Stomach (tissue), 9 donors: ENCODE measurements around the gene KCNT1. TPM values are rescaled to one million over a fixed set of nuclear protein-coding genes. Genes with fewer than 3 reads are reported as not detected.

ENCODE experiments used
- DNase-seq, 2 donors: peaks; one replicate each; pipeline versions ENCODE4 v3.0.0 to v3.0.0-alpha.2; 2013 to 2019
- H3K27ac ChIP-seq, 5 donors: fragments of 200-600 bp in 4 of 5; sonication (generic) in 4 of 5; one replicate each; pipeline ENCODE4 v1.5.1; 2013 to 2019; ENCODE audit warnings: mild to moderate bottlenecking in 1 of 5, moderate library complexity in 1 of 5
- H3K27me3 ChIP-seq, 3 donors: fragments of 200-600 bp; sonication (generic); one replicate each; pipeline ENCODE4 v1.5.1; 2017 to 2019; ENCODE audit warnings: mixed run types in 1 of 3
- H3K36me3 ChIP-seq, 4 donors: fragments of 200-600 bp; sonication (generic); 1 replicate in 3 of 4; 2 replicates in 1 of 4; pipeline ENCODE4 v1.5.1; 2016 to 2019
- H3K4me1 ChIP-seq, 4 donors: fragments of 200-600 bp; sonication (generic); one replicate each; pipeline ENCODE4 v1.5.1; 2016 to 2019
- H3K4me3 ChIP-seq, 4 donors: fragments of 200-600 bp; sonication (generic) in 3 of 4; one replicate each; pipeline ENCODE4 v1.5.1; 2016 to 2019; ENCODE audit warnings: mild to moderate bottlenecking in 1 of 4
- H3K9me3 ChIP-seq, 4 donors: fragments of 200-600 bp; sonication (generic); one replicate each; pipeline ENCODE4 v1.5.1; 2016 to 2019
- EP300 ChIP-seq: sonication (generic); formaldehyde crosslinking; IDR thresholded peaks from one replicate; pipeline ENCODE4 v1.6.1; 2017; ENCODE audit warnings: antibody characterized with exemption
- POLR2A ChIP-seq, 4 donors: fragments of 450-650 bp; IDR thresholded peaks; one replicate each; pipeline ENCODE4 v1.6.1; 2016; ENCODE audit warnings: antibody characterized with exemption in 4 of 4, control low read depth in 2 of 4, mild to moderate bottlenecking in 1 of 4, moderate library complexity in 1 of 4
- POLR2AphosphoS5 ChIP-seq, 3 donors: sonication (generic); formaldehyde crosslinking; IDR thresholded peaks; one replicate each; pipeline ENCODE4 v1.6.1; 2016; ENCODE audit warnings: antibody characterized with exemption in 3 of 3
- WGBS, 5 donors: extraction: QIAGEN DNeasy Blood & Tissue Kit in 3 of 5; methylation state at CpG; one replicate each; pipeline versions ENCODE4 v1.1.5 to v1.1.7; 2013 to 2018; 5-methylcytosine and 5-hydroxymethylcytosine counted together
- intact Hi-C: fragments of 100-400 bp; cut with DNase I; formaldehyde crosslinking; loops from one replicate; pipeline ENCODE4 v1.15.1; 2023; ENCODE audit warnings: low total_unique reads
- polyA plus RNA-seq, 3 donors: library from polyadenylated mRNA; stranded (reverse); fragments of 200-250 nt; gene quantifications; one replicate each; pipeline ENCODE4 v1.2.3, GENCODE V29; 2013
- total RNA-seq, 5 donors: library from RNA; depleted of rRNA; stranded (reverse); fragments of >200 nt; gene quantifications; one replicate each; pipeline versions ENCODE4 v1.1.0 to v1.2.3, GENCODE V29; 2014 to 2016
- TF ChIP-seq, protein P1 (sequence below), 7 experiments: fragments of 450-650 bp in 4 of 7; fragments of 200-600 bp in 3 of 7; sonication (generic) in 3 of 7; IDR thresholded peaks; one replicate each; pipeline ENCODE4 v1.5.1; 2016 to 2019; ENCODE audit warnings: antibody characterized with exemption in 7 of 7, control low read depth in 2 of 7, mild to moderate bottlenecking in 1 of 7
- donor health status: healthy with polysubstance abuse.
- donor health status: Bipolar disorder and iron deficiency.
- donor health status: healthy.

KCNT1 gene
- total and polyA plus RNA-seq, 8 donors, result 0.10 to 12.9 (median 0.37) TPM; not detected in 4

DNA sequence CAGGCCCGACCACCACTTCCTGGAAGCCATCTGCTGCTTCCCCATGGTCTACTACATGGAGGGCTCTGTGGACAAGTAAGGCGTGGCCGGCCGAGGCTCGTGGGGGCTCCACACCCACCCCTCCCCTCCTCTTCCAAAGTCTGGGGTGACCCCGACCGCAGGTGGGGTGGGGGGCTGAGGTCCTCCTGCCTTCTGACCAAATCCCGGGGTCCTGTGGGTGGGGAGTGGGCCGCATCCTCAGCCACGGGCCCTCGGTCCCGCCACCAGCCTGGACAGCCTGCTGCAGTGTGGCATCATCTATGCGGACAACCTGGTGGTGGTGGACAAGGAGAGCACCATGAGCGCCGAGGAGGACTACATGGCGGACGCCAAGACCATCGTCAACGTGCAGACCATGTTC, 76.4 kb downstream of the KCNT1 start:
- H3K4me3 ChIP-seq, result no peak overlapping the region
- H3K36me3 ChIP-seq, result no peaks in the 10 kb centered on the region
- TF ChIP-seq POLR2AphosphoS5 (IDR thresholded peaks at IDR 0.05) (no peak), POLR2A (IDR thresholded peaks at IDR 0.05) (no peak), EP300 (no peak)
- TF ChIP-seq, protein P1, sequence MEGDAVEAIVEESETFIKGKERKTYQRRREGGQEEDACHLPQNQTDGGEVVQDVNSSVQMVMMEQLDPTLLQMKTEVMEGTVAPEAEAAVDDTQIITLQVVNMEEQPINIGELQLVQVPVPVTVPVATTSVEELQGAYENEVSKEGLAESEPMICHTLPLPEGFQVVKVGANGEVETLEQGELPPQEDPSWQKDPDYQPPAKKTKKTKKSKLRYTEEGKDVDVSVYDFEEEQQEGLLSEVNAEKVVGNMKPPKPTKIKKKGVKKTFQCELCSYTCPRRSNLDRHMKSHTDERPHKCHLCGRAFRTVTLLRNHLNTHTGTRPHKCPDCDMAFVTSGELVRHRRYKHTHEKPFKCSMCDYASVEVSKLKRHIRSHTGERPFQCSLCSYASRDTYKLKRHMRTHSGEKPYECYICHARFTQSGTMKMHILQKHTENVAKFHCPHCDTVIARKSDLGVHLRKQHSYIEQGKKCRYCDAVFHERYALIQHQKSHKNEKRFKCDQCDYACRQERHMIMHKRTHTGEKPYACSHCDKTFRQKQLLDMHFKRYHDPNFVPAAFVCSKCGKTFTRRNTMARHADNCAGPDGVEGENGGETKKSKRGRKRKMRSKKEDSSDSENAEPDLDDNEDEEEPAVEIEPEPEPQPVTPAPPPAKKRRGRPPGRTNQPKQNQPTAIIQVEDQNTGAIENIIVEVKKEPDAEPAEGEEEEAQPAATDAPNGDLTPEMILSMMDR (IDR thresholded peaks at IDR 0.05), result no peak
- 88 to 97% (median 90%) methylated on average over 13 to 19 of the region's 19 CpGs for WGBS, 5 donors
- peaks cover 0 to 56% (median 0%) of the 10 kb centered on the region in 3 donors for H3K27me3 ChIP-seq
- no peak for DNase-seq
- H3K9me3 ChIP-seq, result no peaks in the 10 kb centered on the region
- no peaks in the 10 kb centered on the region for H3K4me1 ChIP-seq
- intact Hi-C loops, result no loop called here
- H3K27ac ChIP-seq, result no peak overlapping the region

DNA sequence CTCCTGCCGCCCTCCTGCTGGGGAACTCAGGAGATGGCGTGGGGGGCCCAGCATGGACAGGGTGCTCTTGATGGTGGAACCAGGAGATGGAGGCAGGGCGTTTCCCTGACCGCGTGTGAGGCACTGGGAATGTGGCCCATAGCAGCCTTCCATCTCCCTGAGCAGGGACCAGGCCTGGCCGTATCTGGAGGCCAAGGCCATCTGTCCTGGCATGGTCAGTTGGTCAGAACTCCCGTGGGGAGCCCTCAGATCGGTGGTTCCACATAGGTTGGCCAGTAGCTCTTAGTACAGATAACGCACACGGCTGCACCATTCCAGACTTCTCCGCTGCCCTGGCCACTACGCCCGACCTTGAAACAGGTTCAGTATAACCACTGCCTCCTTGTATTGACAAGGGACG, 77.6 kb downstream of the KCNT1 start:
- 83 to 91% (median 86%) methylated on average over 13 to 14 of the region's 14 CpGs for WGBS, 5 donors
- no peak overlapping the region for H3K4me3 ChIP-seq
- H3K27ac ChIP-seq, result no peak overlapping the region
- DNase-seq, result no peak
- no peaks in the 10 kb centered on the region for H3K36me3 ChIP-seq
- H3K27me3 ChIP-seq, result peaks cover 0 to 62% (median 0%) of the 10 kb centered on the region in 3 donors
- H3K9me3 ChIP-seq, result no peaks in the 10 kb centered on the region
- intact Hi-C loops, result no loop called here
- H3K4me1 ChIP-seq, result no peaks in the 10 kb centered on the region
- TF ChIP-seq POLR2A (IDR thresholded peaks at IDR 0.05) (no peak), EP300 (no peak), POLR2AphosphoS5 (IDR thresholded peaks at IDR 0.05) (no peak)
- TF ChIP-seq, protein P1 (IDR thresholded peaks at IDR 0.05), result no peak

DNA sequence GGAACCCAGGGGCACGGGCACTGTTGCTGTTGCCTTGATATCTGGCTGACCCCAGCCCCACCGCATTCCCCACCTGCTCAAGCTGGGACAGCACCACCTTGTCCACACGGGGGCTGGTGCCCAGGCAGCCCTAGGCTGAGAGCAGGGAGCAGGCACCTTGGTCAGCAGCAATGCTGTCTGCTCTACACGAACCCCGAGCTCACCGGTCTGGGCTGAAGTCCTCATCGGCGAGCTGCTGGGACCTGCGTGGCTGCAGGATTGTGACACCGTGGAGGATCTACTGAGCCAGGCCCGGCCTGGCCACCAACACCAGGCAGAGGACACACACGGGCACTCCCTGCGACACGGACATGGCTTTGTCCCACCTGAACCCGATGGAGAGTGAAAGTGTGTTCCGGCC, 78.1 kb downstream of the KCNT1 start:
- no peaks in the 10 kb centered on the region for H3K9me3 ChIP-seq
- intact Hi-C loops, result no loop called here
- no peak for DNase-seq
- peaks cover 0 to 62% (median 0%) of the 10 kb centered on the region in 3 donors for H3K27me3 ChIP-seq
- TF ChIP-seq POLR2A (IDR thresholded peaks at IDR 0.05), result no peak
- no peaks in the 10 kb centered on the region for H3K36me3 ChIP-seq
- no peak overlapping the region for H3K27ac ChIP-seq
- 81 to 91% (median 85%) methylated on average over 13 to 16 of the region's 16 CpGs for WGBS, 5 donors
- no peak overlapping the region for H3K4me3 ChIP-seq
- H3K4me1 ChIP-seq, result no peaks in the 10 kb centered on the region

DNA sequence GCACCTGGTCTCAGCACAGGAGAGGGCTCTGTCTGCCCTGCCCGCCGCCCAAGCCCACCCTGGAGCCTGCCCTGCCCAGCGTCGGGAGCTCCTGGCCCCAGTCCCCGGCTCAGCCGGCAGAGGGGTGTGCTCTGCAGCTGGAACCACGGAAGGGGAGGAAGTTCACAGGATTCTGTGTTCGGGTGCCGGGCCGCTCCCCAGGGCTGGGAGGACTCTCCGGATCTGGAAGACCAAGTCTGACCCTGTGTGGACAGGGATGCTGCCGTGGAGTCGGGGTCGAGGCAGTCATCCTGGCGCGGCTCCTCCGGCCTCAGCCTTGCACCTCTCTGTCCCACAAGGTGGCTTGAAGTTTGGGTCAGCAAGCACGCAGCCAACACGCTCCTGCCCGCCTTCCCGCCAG, 78.6 kb downstream of the KCNT1 start:
- H3K27ac ChIP-seq, result no peak overlapping the region
- H3K9me3 ChIP-seq, result no peaks in the 10 kb centered on the region
- 75 to 84% (median 80%) methylated on average over 11 to 21 of the region's 21 CpGs for WGBS, 5 donors
- intact Hi-C loops, result no loop called here
- no peak overlapping the region for H3K4me3 ChIP-seq
- TF ChIP-seq EP300, result no peak
- no peak for TF ChIP-seq POLR2A (IDR thresholded peaks at IDR 0.05)
- TF ChIP-seq, protein P1 (IDR thresholded peaks at IDR 0.05), result no peak
- peaks cover 0 to 66% (median 0%) of the 10 kb centered on the region in 3 donors for H3K27me3 ChIP-seq
- H3K4me1 ChIP-seq, result no peaks in the 10 kb centered on the region
- no peak for DNase-seq
- H3K36me3 ChIP-seq, result no peaks in the 10 kb centered on the region

DNA sequence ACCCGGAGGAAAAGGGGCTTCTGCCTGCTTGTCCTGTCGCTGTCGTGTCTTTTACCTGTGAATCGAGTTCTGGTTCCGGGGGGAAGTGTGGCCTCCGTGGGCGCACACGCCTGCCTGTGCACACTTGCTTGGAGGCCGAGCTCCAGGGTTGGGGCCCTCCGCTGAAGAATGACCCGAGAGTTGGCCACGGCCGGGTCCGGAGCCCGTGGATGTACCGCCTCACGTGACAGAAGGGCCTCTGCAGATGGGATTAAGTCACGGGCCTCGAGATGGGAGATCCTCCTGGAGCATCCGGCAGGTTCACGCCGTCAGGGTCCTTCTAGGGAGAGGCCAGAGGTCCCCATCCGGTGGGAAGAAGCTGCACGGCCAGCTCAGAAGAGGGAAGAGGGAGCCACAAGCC, 81.0 kb downstream of the KCNT1 start:
- Histone ChIP-seq H3K27me3 (peaks cover 0 to 89% (median 0%) of the 10 kb centered on the region in 3 donors), H3K27ac (no peak overlapping the region), H3K36me3 (no peaks in the 10 kb centered on the region), H3K4me3 (no peak overlapping the region), H3K9me3 (no peaks in the 10 kb centered on the region), H3K4me1 (no peaks in the 10 kb centered on the region)
- TF ChIP-seq POLR2A (IDR thresholded peaks at IDR 0.05), result no peak
- TF ChIP-seq, protein P1 (IDR thresholded peaks at IDR 0.05), result no peak
- TF ChIP-seq POLR2AphosphoS5 (IDR thresholded peaks at IDR 0.05), result no peak
- TF ChIP-seq EP300, result no peak
- DNase-seq, result no peak
- intact Hi-C loops, result no loop called here
- 84 to 88% (median 87%) methylated on average over 21 to 24 of the region's 24 CpGs for WGBS, 5 donors
